Colonic mucosa (tissue), 4 donors: ENCODE results near the gene PAOX. TPM values are rescaled to one million over a fixed set of nuclear protein-coding genes. Genes with fewer than 3 reads are reported as not detected.

Experiments
- DNase-seq: peaks from one replicate; pipeline ENCODE4 v3.0.0-alpha.2; 2020
- H3K27ac ChIP-seq: fragments of 200-600 bp; one replicate; pipeline ENCODE4 v1.8.0; 2021
- H3K27me3 ChIP-seq: fragments of 200-600 bp; one replicate; pipeline ENCODE4 v1.8.0; 2021
- H3K36me3 ChIP-seq: fragments of 200-600 bp; one replicate; pipeline ENCODE4 v1.8.0; 2021
- H3K4me1 ChIP-seq: fragments of 200-600 bp; one replicate; pipeline ENCODE4 v1.8.0; 2021; ENCODE audit warnings: mild to moderate bottlenecking
- H3K4me3 ChIP-seq: fragments of 200-600 bp; one replicate; pipeline ENCODE4 v1.8.0; 2021
- H3K9ac ChIP-seq, 2 donors: one replicate each; pipeline ENCODE4 v1.7.0; 2013; ENCODE audit warnings: control low read depth in 2 of 2, low read depth in 2 of 2, low read length in 2 of 2
- H3K9me3 ChIP-seq: fragments of 200-600 bp; one replicate; pipeline ENCODE4 v1.8.0; 2021
- CTCF ChIP-seq: fragments of 200-600 bp; IDR thresholded peaks from one replicate; pipeline ENCODE4 v1.8.0; 2022; ENCODE audit warnings: antibody characterized with exemption, mild to moderate bottlenecking
- intact Hi-C: fragments of 100-400 bp; cut with DNase I; formaldehyde crosslinking; loops from one replicate; pipeline ENCODE4 v1.14.1; 2022
- total RNA-seq, 2 donors: library from RNA; stranded (reverse); fragmentation: NEBNext Ultra II Directional in 1 of 2; extraction: Animal tissue kit (Norgen Biotek cat#: 25700) in 1 of 2; gene quantifications; one replicate each; pipeline ENCODE4 v1.2.1, GENCODE V29; 2021
- donor health status: healthy.
- donor health status: DM: no; HTN: no; CAD: no.
- donor health status: DM: no; HTN: no; CAD: no.

The PAOX gene
- total RNA-seq, 2 donors from 2014 or later, result 3.5 to 5.8 TPM

- intact Hi-C loops, result no loop called here
- Histone ChIP-seq H3K27me3 (peaks cover 7% of the 10 kb centered on the region), H3K9me3 (no peaks in the 10 kb centered on the region), H3K4me3 (no peak overlapping the region), H3K4me1 (no peaks in the 10 kb centered on the region), H3K9ac (no peak overlapping the region), H3K36me3 (no peaks in the 10 kb centered on the region), H3K27ac (no peak overlapping the region)
- no peak for TF ChIP-seq CTCF
- DNase-seq, result no peak
Observed at GRCh38 chr10:133419211-133419950, 40.3 kb downstream of the PAOX start.

DNA sequence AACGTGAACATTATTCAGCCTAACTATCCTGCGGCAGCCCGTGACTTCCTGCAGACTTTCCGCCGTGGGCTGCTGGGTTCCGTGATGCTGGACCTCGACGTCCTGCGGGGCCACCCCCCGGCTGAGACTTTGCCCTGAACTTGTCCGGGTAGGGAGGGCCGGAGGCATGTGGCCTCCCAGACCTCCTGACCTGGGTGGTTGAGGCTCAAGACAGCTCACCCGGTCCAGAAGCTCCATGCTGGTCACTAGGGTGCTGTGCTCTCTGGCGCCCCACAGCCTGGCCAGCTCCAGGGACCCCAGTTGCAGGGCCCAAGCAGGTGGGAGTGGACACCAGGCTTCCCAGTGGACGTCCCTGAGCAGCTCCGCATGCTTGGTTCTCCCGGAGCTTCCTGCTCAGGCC is 41.0 kb downstream of the PAOX start:
- H3K36me3 ChIP-seq, result no peaks in the 10 kb centered on the region

DNA sequence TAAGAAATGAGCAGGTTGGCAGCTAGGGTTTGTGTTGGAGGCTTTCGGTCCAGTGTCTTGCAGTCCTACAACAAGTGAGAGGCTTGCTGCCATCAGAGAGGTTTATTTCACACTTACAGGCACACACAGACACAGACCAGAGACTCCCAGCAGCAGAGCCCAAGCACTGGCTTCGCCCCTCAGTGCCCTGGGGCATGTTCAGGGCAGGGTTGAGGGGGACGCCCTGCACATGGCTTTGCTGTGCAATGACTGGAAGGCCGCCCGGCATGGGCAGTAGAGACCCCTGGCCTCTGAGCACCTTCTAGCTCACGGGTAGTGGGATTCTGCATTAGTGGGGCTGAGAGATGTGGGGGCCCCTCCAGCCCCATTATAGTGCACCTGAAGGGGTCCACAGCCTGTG is 41.5 kb downstream of the PAOX start:
- intact Hi-C loops, result no loop called here
- TF ChIP-seq CTCF, result no peak
- no peaks in the 10 kb centered on the region for H3K36me3 ChIP-seq
- no peaks in the 10 kb centered on the region for H3K9me3 ChIP-seq
- DNase-seq, result no peak
- no peak overlapping the region for H3K27ac ChIP-seq
- no peak overlapping the region for H3K4me3 ChIP-seq
- H3K27me3 ChIP-seq, result peaks cover 7% of the 10 kb centered on the region
- H3K9ac ChIP-seq, result no peak overlapping the region
- no peaks in the 10 kb centered on the region for H3K4me1 ChIP-seq

More for the DNA sequence above, 41.0 kb downstream of the PAOX start:
- no peak for DNase-seq
- H3K27me3 ChIP-seq, result peaks cover 7% of the 10 kb centered on the region
- H3K4me1 ChIP-seq, result no peaks in the 10 kb centered on the region
- intact Hi-C loops, result no loop called here
- H3K9ac ChIP-seq, result no peak overlapping the region
- H3K27ac ChIP-seq, result no peak overlapping the region
- H3K9me3 ChIP-seq, result no peaks in the 10 kb centered on the region
- no peak for TF ChIP-seq CTCF
- no peak overlapping the region for H3K4me3 ChIP-seq

DNA sequence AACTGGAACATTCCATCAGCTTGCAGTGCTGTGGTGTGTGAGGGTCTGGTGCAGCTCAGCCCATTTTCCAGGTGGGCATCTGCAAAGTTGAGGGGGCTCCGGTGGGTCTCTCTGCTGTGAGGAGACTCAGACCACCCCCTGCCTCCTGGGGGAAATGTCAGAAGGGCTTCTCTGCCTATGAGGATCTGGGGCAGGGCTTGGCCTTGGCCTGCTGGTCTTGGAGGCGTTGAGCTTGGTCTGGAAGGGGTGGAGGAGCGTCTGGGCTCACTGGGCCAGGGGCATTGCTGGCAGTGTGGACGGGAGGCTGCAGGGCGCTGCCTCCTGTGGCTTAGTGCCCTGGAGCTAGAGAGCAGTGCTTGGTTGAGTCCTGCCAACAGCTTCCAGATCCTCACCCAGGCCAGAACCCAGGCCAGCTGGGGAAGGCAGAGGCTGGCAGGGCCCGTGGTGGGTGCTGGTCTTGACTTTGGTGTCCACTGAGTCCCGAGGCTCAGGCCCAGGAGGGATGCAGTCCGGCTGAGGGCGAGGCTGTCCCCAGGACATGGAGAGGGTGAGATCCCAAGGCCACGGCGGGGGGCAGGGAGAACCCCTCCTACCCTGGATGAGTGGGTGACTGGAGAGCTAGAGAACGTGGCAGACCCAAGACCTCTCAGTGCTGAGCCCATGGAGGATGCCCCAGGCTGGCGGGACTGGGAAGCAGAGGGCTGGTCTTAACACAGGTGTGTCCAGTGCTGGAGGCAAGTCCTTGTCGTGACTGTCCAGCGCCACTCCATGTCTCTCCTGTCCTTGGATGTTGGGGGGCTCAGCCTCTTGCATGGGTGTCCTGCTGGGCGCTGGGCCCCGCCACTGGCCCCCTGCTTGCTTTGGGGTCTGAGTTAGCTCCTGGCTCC is 42.5 kb downstream of the PAOX start:
- TF ChIP-seq CTCF, result no peak
- H3K9me3 ChIP-seq, result no peaks in the 10 kb centered on the region
- no peak overlapping the region for H3K9ac ChIP-seq
- DNase-seq, result no peak
- H3K36me3 ChIP-seq, result no peaks in the 10 kb centered on the region
- intact Hi-C loops, result no loop called here
- no peaks in the 10 kb centered on the region for H3K4me1 ChIP-seq
- H3K27ac ChIP-seq, result no peak overlapping the region
- peaks cover 7% of the 10 kb centered on the region for H3K27me3 ChIP-seq
- no peak overlapping the region for H3K4me3 ChIP-seq

DNA sequence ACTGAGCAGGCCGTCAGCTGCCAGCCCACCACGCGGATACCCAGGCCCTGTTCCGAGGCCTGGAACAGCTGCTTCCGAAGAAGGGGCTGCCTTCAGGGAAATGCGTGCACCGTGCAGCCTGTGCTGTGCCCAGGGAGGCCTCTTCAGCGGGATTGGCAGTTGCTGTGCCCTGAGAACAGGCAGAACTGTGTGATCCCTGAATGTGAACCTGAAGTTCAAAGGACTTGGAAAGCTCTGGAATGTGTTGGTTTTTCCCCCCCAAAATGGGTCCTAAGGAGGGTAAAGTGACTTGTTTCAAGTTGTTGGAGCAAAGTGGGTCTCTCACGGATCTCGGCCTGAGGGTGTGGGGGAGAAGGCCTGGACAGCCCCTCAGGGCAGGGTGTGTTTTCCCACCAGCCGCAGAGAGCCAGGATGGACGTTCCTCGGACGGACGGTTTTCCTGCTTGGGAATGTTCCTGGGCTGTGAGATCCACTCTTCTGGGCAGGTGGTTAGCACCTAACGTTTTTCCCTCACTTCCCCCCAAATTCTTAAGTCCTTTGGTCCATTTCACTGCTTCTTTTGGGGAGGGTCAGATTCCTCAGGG is 43.3 kb downstream of the PAOX start:
- DNase-seq, result no peak
- intact Hi-C loops, result no loop called here
- no peaks in the 10 kb centered on the region for H3K36me3 ChIP-seq
- no peak for TF ChIP-seq CTCF
- H3K4me1 ChIP-seq, result no peaks in the 10 kb centered on the region
- no peak overlapping the region for H3K9ac ChIP-seq
- H3K27me3 ChIP-seq, result peaks cover 7% of the 10 kb centered on the region
- H3K9me3 ChIP-seq, result no peaks in the 10 kb centered on the region
- no peak overlapping the region for H3K27ac ChIP-seq
- no peak overlapping the region for H3K4me3 ChIP-seq
